ENCODE measurements around the gene FAM241B. TPM values are rescaled to one million over a fixed set of nuclear protein-coding genes. Genes with fewer than 3 reads are reported as not detected.

Gene FAM241B
- total and polyA plus RNA-seq, 10 of the 15 experiments (the other 5 are each of a cell fraction or from before 2014, with no cell fraction given), result 0.09 to 0.99 (median 0.24) TPM

- TF ChIP-seq IRF5 (IDR thresholded peaks at IDR 0.05; ENCODE audit: borderline replicate concordance), result no peak
- no peak for TF ChIP-seq RAD21 (IDR thresholded peaks at IDR 0.05; ENCODE audit: insufficient read depth, low read depth, low read length)
- TF ChIP-seq SUPT20H (IDR thresholded peaks at IDR 0.05; ENCODE audit: borderline replicate concordance, control insufficient read depth, low read depth, low read length), result no peak
- no peak for TF ChIP-seq CHD1 (IDR thresholded peaks at IDR 0.05; ENCODE audit: low read depth, low read length)
Observed at GRCh38 chr10:69631566-69631965, 1.5 kb downstream of the FAM241B start (continued).

- POLR2A ChIA-PET, result no interaction called here
- 36% methylated on average over 6 of the region's 7 CpGs for WGBS (ENCODE audit: insufficient coverage, insufficient replicate concordance, low lambda C conversion rate, missing lambda C conversion rate)
Observed at GRCh38 chr10:69632516-69633199, 2.6 kb downstream of the FAM241B start.

More at GRCh38 chr10:69632516-69633199, 2.6 kb downstream of the FAM241B start:
- Histone ChIP-seq H3K27ac (ENCODE audit: control insufficient read depth, insufficient read depth) (no peak overlapping the region), H3K27me3 (replicated peaks in 1 of 2; ENCODE audit: control insufficient read depth in 2 of 2, insufficient read depth in 2 of 2, low read length in 1 of 2) (no peaks in the 10 kb centered on the region; a peak in 1 of 4 replicates), H3K9ac (ENCODE audit: control insufficient read depth, insufficient read depth, low read length) (no peak overlapping the region), H3K36me3 (ENCODE audit: control insufficient read depth in 2 of 2, insufficient read depth in 2 of 2, low read length in 1 of 2) (no peaks in the 10 kb centered on the region), H3K9me3 (replicated peaks; ENCODE audit: control insufficient read depth, insufficient read depth, low read length) (no peaks in the 10 kb centered on the region; the same call in 2 of the 3 replicates), H3K79me2 (ENCODE audit: control insufficient read depth, insufficient read depth, low read length) (no peaks in the 10 kb centered on the region), H3K4me1 (ENCODE audit: control insufficient read depth, insufficient read depth, low read length) (no peaks in the 10 kb centered on the region), H3K4me2 (ENCODE audit: control insufficient read depth, insufficient read depth) (no peak overlapping the region), H3K4me3 (no peak overlapping the region), H4K20me1 (ENCODE audit: control insufficient read depth, insufficient read depth) (no peaks in the 10 kb centered on the region), H2AFZ (ENCODE audit: control insufficient read depth, low read depth, low read length) (no peak overlapping the region)
- FAIRE-seq (no peak), ATAC-seq (no peak), DNase-seq (ENCODE audit: low read depth, low spot score) (no peak)
- no TSS peak for BruUV-seq (replicated peaks)
- in situ Hi-C loops (cut with MboI), result loop anchor here (10.0 kb wide), 2 partner anchors 218 to 378 kb away; partner anchors contain the start of gene TACR2
- ChIA-PET SMC1A (ENCODE audit: uncharacterized antibody, unreplicated experiment) (interaction anchor here (0.7 kb wide), 1 partner anchor 112 kb away, joined by 3 read pairs; no protein-coding TSS in a partner anchor), RAD21 (ENCODE audit: unreplicated experiment) (no interaction called here), CTCF (interaction anchor here (1.5 kb wide), 1 partner anchor 117 kb away, joined by 5 read pairs; no protein-coding TSS in a partner anchor)
- no peak for TF ChIP-seq ATF2 (IDR thresholded peaks at IDR 0.05; ENCODE audit: low read length)
- TF ChIP-seq CTCF (IDR thresholded peaks at IDR 0.05 in 2 of 3, conservative IDR thresholded peaks at IDR 0.05 in 1 of 3; ENCODE audit: control insufficient read depth in 2 of 3, extremely low read depth in 1 of 3, insufficient read depth in 1 of 3, low read depth in 3 of 3, low read length in 3 of 3), result no peak
- TF ChIP-seq NFYB (IDR thresholded peaks at IDR 0.05; ENCODE audit: insufficient read depth, low read depth, low read length), result no peak
- TF ChIP-seq TAF1 (IDR thresholded peaks at IDR 0.05; ENCODE audit: borderline replicate concordance, low read depth, low read length), result no peak
- TF ChIP-seq TARDBP (IDR thresholded peaks at IDR 0.05; ENCODE audit: borderline replicate concordance), result no peak
- no peak for TF ChIP-seq PRDM15 (CRISPR knock-in tag; IDR thresholded peaks at IDR 0.05)
- TF ChIP-seq LARP7 (IDR thresholded peaks at IDR 0.05), result no peak
- intact Hi-C loops (cut with micrococcal nuclease; ENCODE audit: unreplicated experiment), result no loop called here

Measured in GM12878 (cell line).